Activated naive CD4-positive, alpha-beta T cell treated with Interleukin-2 at 50 U/mL for 16 hours (primary cell): ENCODE data around the gene GABBR2.

Experiments used
- DNase-seq: peaks from one replicate; pipeline ENCODE4 v3.0.0-alpha.2; 2020

GABBR2 gene

GRCh38 chr9:98383758-98384157 lies 325.0 kb downstream of the GABBR2 start:
- DNase-seq = no peak

- no peak for DNase-seq
Observed at GRCh38 chr9:98381311-98382103, 327.2 kb downstream of the GABBR2 start.

GRCh38 chr9:98380065-98380681 lies 328.6 kb downstream of the GABBR2 start:
- no peak for DNase-seq

- DNase-seq = no peak
Observed at GRCh38 chr9:98379572-98379971, 329.2 kb downstream of the GABBR2 start.

- no peak for DNase-seq
Observed at GRCh38 chr9:98378794-98379193, 329.9 kb downstream of the GABBR2 start.

GRCh38 chr9:98378206-98378780 lies 330.4 kb downstream of the GABBR2 start:
- no peak for DNase-seq

- DNase-seq = no peak
Observed at GRCh38 chr9:98375138-98375726, 333.5 kb downstream of the GABBR2 start.

GRCh38 chr9:98374385-98375051 lies 334.2 kb downstream of the GABBR2 start:
- no peak for DNase-seq

- no peak for DNase-seq
Observed at GRCh38 chr9:98373609-98374008, 335.1 kb downstream of the GABBR2 start.

GRCh38 chr9:98372077-98372836 lies 336.5 kb downstream of the GABBR2 start:
- DNase-seq = no peak

GRCh38 chr9:98370976-98371315 lies 337.8 kb downstream of the GABBR2 start:
- DNase-seq = no peak

- no peak for DNase-seq
Observed at GRCh38 chr9:98370300-98370975, 338.3 kb downstream of the GABBR2 start.

GRCh38 chr9:98369896-98370295 lies 338.8 kb downstream of the GABBR2 start:
- no peak for DNase-seq

- no peak for DNase-seq
Observed at GRCh38 chr9:98369471-98369870, 339.3 kb downstream of the GABBR2 start.

- DNase-seq = no peak
Observed at GRCh38 chr9:98369066-98369425, 339.7 kb downstream of the GABBR2 start.

GRCh38 chr9:98368366-98369065 lies 340.2 kb downstream of the GABBR2 start:
- no peak for DNase-seq

- DNase-seq = no peak
Observed at GRCh38 chr9:98367923-98368322, 340.8 kb downstream of the GABBR2 start.

GRCh38 chr9:98367371-98367900 lies 341.3 kb downstream of the GABBR2 start:
- no peak for DNase-seq

GRCh38 chr9:98365781-98366180 lies 343.0 kb downstream of the GABBR2 start:
- DNase-seq = no peak

- no peak for DNase-seq
Observed at GRCh38 chr9:98365227-98365669, 343.5 kb downstream of the GABBR2 start.

- DNase-seq = no peak
Observed at GRCh38 chr9:98364086-98364485, 344.6 kb downstream of the GABBR2 start.
